GM12801 (cell line): ENCODE data around the gene VAT1L.

Source experiments
- CTCF ChIP-seq: IDR thresholded peaks from one replicate; pipeline ENCODE4 v1.5.1; 2011; ENCODE audit warnings: control low read depth; ENCODE audit not compliant: insufficient read length; ENCODE audit errors: extremely low read depth

Gene VAT1L

GRCh38 chr16:77784441-77785372, 3.7 kb upstream of the VAT1L start:
- no peak for TF ChIP-seq CTCF

GRCh38 chr16:77785373-77785764, 3.0 kb upstream of the VAT1L start:
- TF ChIP-seq CTCF, result no peak

- TF ChIP-seq CTCF, result no peak
Measured at GRCh38 chr16:77786186-77786847, 2.0 kb upstream of the VAT1L start.

- TF ChIP-seq CTCF, result no peak
Measured at GRCh38 chr16:77787452-77787851, 912 bp upstream of the VAT1L start.

- no peak for TF ChIP-seq CTCF
Measured at GRCh38 chr16:77789085-77790008, 983 bp downstream of the VAT1L start.

- no peak for TF ChIP-seq CTCF
Measured at GRCh38 chr16:77790009-77790372, 1.6 kb downstream of the VAT1L start.

GRCh38 chr16:77790912-77791311, 2.5 kb downstream of the VAT1L start:
- TF ChIP-seq CTCF, result no peak
